ENCODE data around the gene FOXL3.
"Not testable (repeated sequence)": the region's sequence is repeated elsewhere in the genome, so short reads cannot be mapped to it uniquely, and the experiment has no call there.

FOXL3 gene

GRCh38 chr7:286266-286665 lies 3.7 kb upstream of the FOXL3 start:
- DNase-seq (ENCODE audit: low read depth in 2 of 2, low spot score in 1 of 2): no peak

GRCh38 chr7:288671-289101 lies 1.3 kb upstream of the FOXL3 start:
- no peak for DNase-seq (ENCODE audit: low read depth in 2 of 2, low spot score in 1 of 2)

GRCh38 chr7:289209-289755 lies 688 bp upstream of the FOXL3 start:
- DNase-seq (ENCODE audit: low read depth in 2 of 2, low spot score in 1 of 2): no peak

GRCh38 chr7:290554-291372 lies 793 bp downstream of the FOXL3 start:
- DNase-seq (ENCODE audit: low read depth in 2 of 2, low spot score in 1 of 2): no peak

GRCh38 chr7:291373-292092 lies 1.6 kb downstream of the FOXL3 start:
- DNase-seq (ENCODE audit: low read depth in 2 of 2, low spot score in 1 of 2): no peak

- no peak for DNase-seq (ENCODE audit: low read depth in 2 of 2, low spot score in 1 of 2)
These were observed 2.3 kb downstream of the FOXL3 start for GRCh38 chr7:292226-292625.

GRCh38 chr7:292826-293225 lies 2.9 kb downstream of the FOXL3 start:
- no peak for DNase-seq (ENCODE audit: low read depth in 2 of 2, low spot score in 1 of 2)

- DNase-seq (ENCODE audit: low read depth in 2 of 2, low spot score in 1 of 2): no peak
These were observed 3.9 kb downstream of the FOXL3 start for GRCh38 chr7:293681-294439.

- DNase-seq (ENCODE audit: low read depth in 2 of 2, low spot score in 1 of 2): no peak
These were observed 4.6 kb downstream of the FOXL3 start for GRCh38 chr7:294440-295154.

- DNase-seq (ENCODE audit: low read depth in 2 of 2, low spot score in 1 of 2): no peak
These were observed 5.5 kb downstream of the FOXL3 start for GRCh38 chr7:295155-296154.

- DNase-seq (ENCODE audit: low read depth in 2 of 2, low spot score in 1 of 2): no peak
These were observed 6.5 kb downstream of the FOXL3 start for GRCh38 chr7:296373-296945.

- not testable (repeated sequence) for DNase-seq (ENCODE audit: low read depth in 2 of 2, low spot score in 1 of 2)
These were observed 7.2 kb downstream of the FOXL3 start for GRCh38 chr7:297141-297540.

GRCh38 chr7:297611-298374 lies 7.8 kb downstream of the FOXL3 start:
- DNase-seq (ENCODE audit: low read depth in 2 of 2, low spot score in 1 of 2): no peak

- no peak for DNase-seq (ENCODE audit: low read depth in 2 of 2, low spot score in 1 of 2)
These were observed 8.4 kb downstream of the FOXL3 start for GRCh38 chr7:298375-298702.

GRCh38 chr7:298743-299142 lies 8.8 kb downstream of the FOXL3 start:
- DNase-seq (ENCODE audit: low read depth in 2 of 2, low spot score in 1 of 2): no peak

- no peak for DNase-seq (ENCODE audit: low read depth in 2 of 2, low spot score in 1 of 2)
These were observed 9.2 kb downstream of the FOXL3 start for GRCh38 chr7:299169-299568.

- DNase-seq (ENCODE audit: low read depth in 2 of 2, low spot score in 1 of 2): no peak
These were observed 9.7 kb downstream of the FOXL3 start for GRCh38 chr7:299628-300027.

- DNase-seq (ENCODE audit: low read depth in 2 of 2, low spot score in 1 of 2): no peak
These were observed 10.1 kb downstream of the FOXL3 start for GRCh38 chr7:300048-300447.

Data from stimulated activated CD8-positive, alpha-beta memory T cell treated with anti-CD3 and anti-CD28 coated beads, Interleukin-4, amount 100 ng/mL, for 1 hour (primary cell).